ENCODE measurements around the gene KCNE1.

Gene KCNE1

DNA sequence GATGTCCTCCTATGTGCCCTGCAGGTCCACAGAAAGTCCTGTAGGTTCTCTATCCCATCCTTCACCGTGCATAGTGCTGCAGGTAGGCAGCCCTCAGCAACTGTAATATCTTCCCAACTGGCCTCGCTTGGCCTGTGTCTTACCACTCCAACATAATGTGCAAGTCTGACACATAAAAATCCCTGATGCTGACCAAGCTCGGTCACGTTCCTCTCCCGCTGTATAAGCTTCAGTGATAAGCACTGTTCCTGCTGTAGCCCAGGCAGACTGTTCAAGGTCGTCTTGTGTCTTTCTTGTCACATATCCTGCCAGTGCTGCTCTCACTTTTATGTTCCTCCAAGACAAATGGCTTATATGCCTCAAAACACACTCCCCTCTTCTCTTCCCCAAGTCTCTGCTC lies 19.4 kb upstream of the KCNE1 start:
- Histone ChIP-seq H3K4me1 (ENCODE audit: insufficient read depth, poor library complexity, severe bottlenecking) (no peaks in the 10 kb centered on the region), H3K27me3 (ENCODE audit: insufficient read depth, poor library complexity, severe bottlenecking) (no peaks in the 10 kb centered on the region), H3K9me3 (ENCODE audit: severe bottlenecking) (no peaks in the 10 kb centered on the region), H3K4me3 (ENCODE audit: severe bottlenecking) (no peak overlapping the region), H3K27ac (ENCODE audit: poor library complexity, severe bottlenecking) (no peak overlapping the region), H3K36me3 (ENCODE audit: low read depth) (no peaks in the 10 kb centered on the region)
- DNase-seq (ENCODE audit: low spot score): no peak
- TF ChIP-seq, protein P1, sequence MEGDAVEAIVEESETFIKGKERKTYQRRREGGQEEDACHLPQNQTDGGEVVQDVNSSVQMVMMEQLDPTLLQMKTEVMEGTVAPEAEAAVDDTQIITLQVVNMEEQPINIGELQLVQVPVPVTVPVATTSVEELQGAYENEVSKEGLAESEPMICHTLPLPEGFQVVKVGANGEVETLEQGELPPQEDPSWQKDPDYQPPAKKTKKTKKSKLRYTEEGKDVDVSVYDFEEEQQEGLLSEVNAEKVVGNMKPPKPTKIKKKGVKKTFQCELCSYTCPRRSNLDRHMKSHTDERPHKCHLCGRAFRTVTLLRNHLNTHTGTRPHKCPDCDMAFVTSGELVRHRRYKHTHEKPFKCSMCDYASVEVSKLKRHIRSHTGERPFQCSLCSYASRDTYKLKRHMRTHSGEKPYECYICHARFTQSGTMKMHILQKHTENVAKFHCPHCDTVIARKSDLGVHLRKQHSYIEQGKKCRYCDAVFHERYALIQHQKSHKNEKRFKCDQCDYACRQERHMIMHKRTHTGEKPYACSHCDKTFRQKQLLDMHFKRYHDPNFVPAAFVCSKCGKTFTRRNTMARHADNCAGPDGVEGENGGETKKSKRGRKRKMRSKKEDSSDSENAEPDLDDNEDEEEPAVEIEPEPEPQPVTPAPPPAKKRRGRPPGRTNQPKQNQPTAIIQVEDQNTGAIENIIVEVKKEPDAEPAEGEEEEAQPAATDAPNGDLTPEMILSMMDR (IDR thresholded peaks at IDR 0.05; ENCODE audit: poor library complexity, severe bottlenecking): no peak
- no peak for ATAC-seq (ENCODE audit: low read depth)

DNA sequence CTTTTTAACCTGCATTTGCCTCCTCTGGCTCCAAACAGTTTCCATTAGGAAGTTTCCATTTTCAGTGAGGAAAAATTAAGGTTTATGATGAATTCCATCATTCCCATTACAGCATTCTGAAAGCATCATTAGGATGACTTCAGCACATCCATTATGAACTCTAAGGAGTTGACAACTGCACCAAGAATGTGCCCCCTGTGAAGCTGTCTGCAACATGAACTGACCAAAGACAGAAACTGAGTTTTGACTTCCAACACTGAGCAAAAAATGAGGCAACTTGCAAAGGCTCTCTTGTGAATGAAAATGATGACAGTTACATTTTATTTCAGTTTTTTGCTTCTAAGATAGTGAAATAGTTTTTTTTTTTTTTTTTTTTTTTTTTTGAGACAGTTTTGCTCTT lies 18.3 kb upstream of the KCNE1 start:
- no peaks in the 10 kb centered on the region for H3K36me3 ChIP-seq (ENCODE audit: low read depth)
- peaks cover 10% of the 10 kb centered on the region for H3K4me1 ChIP-seq (ENCODE audit: insufficient read depth, poor library complexity, severe bottlenecking)
- DNase-seq (ENCODE audit: low spot score) (no peak), ATAC-seq (ENCODE audit: low read depth) (no peak)
- H3K9me3 ChIP-seq (ENCODE audit: severe bottlenecking): no peaks in the 10 kb centered on the region
- TF ChIP-seq, protein P1 (IDR thresholded peaks at IDR 0.05; ENCODE audit: poor library complexity, severe bottlenecking): no peak
- no peak overlapping the region for H3K4me3 ChIP-seq (ENCODE audit: severe bottlenecking)
- H3K27me3 ChIP-seq (ENCODE audit: insufficient read depth, poor library complexity, severe bottlenecking): no peaks in the 10 kb centered on the region
- no peak overlapping the region for H3K27ac ChIP-seq (ENCODE audit: poor library complexity, severe bottlenecking)

DNA sequence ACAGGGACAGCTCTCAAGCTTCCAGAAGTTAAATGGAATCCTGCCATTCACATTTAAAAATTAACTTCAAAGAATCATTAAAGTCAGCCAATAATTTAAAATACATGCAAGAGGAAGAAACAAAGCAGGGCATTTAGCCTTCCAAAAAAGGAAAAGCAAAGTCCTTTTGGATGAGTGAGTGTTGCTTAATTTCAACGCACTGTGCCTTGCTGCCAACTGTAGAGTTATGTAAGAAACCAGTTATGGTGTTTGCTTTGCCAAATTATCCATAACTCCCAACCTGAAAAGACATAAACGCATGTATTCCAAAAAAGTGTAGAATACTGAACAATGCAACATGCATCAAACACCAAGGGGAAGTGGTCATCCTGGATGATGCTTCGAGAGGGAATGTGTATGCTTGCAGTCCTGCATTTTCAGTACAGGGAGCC lies 16.1 kb upstream of the KCNE1 start:
- H3K27me3 ChIP-seq (ENCODE audit: insufficient read depth, poor library complexity, severe bottlenecking): no peaks in the 10 kb centered on the region
- H3K4me1 ChIP-seq (ENCODE audit: insufficient read depth, poor library complexity, severe bottlenecking): peaks cover 10% of the 10 kb centered on the region
- ATAC-seq (ENCODE audit: low read depth): no peak
- H3K9me3 ChIP-seq (ENCODE audit: severe bottlenecking): no peaks in the 10 kb centered on the region
- no peak overlapping the region for H3K27ac ChIP-seq (ENCODE audit: poor library complexity, severe bottlenecking)
- H3K36me3 ChIP-seq (ENCODE audit: low read depth): no peaks in the 10 kb centered on the region
- TF ChIP-seq, protein P1 (IDR thresholded peaks at IDR 0.05; ENCODE audit: poor library complexity, severe bottlenecking): no peak
- no peak overlapping the region for H3K4me3 ChIP-seq (ENCODE audit: severe bottlenecking)
- DNase-seq (ENCODE audit: low spot score): no peak

DNA sequence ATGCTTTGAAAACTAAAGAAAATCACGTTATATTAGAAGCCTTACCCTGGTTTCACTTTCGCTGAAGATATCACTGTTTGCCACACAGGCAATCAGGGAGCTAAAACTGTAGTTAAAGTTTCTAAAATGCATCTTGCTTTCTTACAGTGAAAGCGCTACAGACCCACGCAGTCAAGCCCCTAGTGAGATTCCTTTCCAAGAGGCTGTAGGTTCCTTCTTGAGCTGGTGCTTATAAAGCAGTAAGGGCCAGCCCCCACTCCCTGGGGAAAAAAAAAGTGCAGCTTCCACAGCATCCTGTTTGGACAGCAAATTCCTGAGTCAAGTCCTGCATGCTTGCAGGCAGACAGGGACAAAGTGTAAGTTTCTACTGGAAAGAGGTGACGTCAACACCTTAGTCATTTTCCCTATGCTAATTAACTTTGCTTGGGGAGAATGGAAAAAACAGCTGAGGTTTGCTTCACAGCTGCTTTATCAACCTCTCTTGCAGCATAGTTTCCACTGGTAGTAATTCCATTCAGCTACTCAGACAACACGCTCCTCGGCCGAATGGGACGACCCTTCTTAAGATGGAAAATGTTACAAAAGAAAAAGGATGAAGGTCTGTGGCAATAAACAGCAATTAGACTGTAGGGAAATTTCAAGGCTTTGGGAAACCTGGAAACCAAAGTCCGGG lies 14.7 kb upstream of the KCNE1 start:
- no peaks in the 10 kb centered on the region for H3K9me3 ChIP-seq (ENCODE audit: severe bottlenecking)
- H3K4me3 ChIP-seq (ENCODE audit: severe bottlenecking): peak overlapping the region; percentile 27
- ATAC-seq (ENCODE audit: low read depth): peak; percentile 98
- DNase-seq (ENCODE audit: low spot score): no peak
- no peaks in the 10 kb centered on the region for H3K27me3 ChIP-seq (ENCODE audit: insufficient read depth, poor library complexity, severe bottlenecking)
- H3K36me3 ChIP-seq (ENCODE audit: low read depth): no peaks in the 10 kb centered on the region
- TF ChIP-seq, protein P1 (IDR thresholded peaks at IDR 0.05; ENCODE audit: poor library complexity, severe bottlenecking): no peak
- peaks cover 10% of the 10 kb centered on the region for H3K4me1 ChIP-seq (ENCODE audit: insufficient read depth, poor library complexity, severe bottlenecking)
- H3K27ac ChIP-seq (ENCODE audit: poor library complexity, severe bottlenecking): peak overlapping the region; percentile 71

DNA sequence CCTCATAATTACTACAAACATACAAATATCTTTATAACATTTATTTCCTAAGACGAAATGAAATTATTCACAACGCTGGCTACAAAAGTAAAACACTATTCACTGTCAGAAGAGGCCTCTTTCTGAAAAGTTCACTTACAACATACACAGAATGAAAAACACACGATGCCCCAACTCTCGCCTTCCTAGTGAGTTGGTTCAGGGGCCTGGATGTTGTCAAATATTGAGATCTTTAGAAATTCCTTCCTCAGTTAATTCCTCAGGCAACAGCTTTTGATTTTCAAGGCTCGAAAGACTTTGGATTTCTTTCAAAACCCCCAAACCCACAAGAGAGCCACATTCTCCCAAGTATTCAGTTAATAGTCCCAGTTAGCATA lies 14.2 kb upstream of the KCNE1 start:
- H3K4me3 ChIP-seq (ENCODE audit: severe bottlenecking): peak overlapping the region; percentile 27
- H3K27ac ChIP-seq (ENCODE audit: poor library complexity, severe bottlenecking): peak overlapping the region; percentile 71
- H3K9me3 ChIP-seq (ENCODE audit: severe bottlenecking): no peaks in the 10 kb centered on the region
- H3K36me3 ChIP-seq (ENCODE audit: low read depth): peaks cover 3% of the 10 kb centered on the region; the same call in 1 of the 2 replicates
- ATAC-seq (ENCODE audit: low read depth) (0 out of 3 replicates have a peak, but pooled peaks have one; percentile 5), DNase-seq (ENCODE audit: low spot score) (no peak)
- H3K27me3 ChIP-seq (ENCODE audit: insufficient read depth, poor library complexity, severe bottlenecking): no peaks in the 10 kb centered on the region
- peaks cover 10% of the 10 kb centered on the region for H3K4me1 ChIP-seq (ENCODE audit: insufficient read depth, poor library complexity, severe bottlenecking)
- TF ChIP-seq, protein P1 (IDR thresholded peaks at IDR 0.05; ENCODE audit: poor library complexity, severe bottlenecking): no peak

Data from RWPE2 (cell line).